ENCODE results near the gene PRKCQ.

The PRKCQ gene

GRCh38 chr10:6569259-6569658 lies 10.8 kb downstream of the PRKCQ start:
- Histone ChIP-seq H3K27ac (ENCODE audit: low read length) (no peak overlapping the region), H3K9me2 (replicated peaks; ENCODE audit: insufficient read depth, low read length) (no peaks in the 10 kb centered on the region), H3F3A (ENCODE audit: insufficient read depth, low read length) (no peaks in the 10 kb centered on the region), H3K79me2 (ENCODE audit: low read length) (no peaks in the 10 kb centered on the region), H3K4me2 (ENCODE audit: low read depth, low read length) (no peak overlapping the region), H3K36me3 (replicated peaks; ENCODE audit: insufficient read depth, low read length) (no peaks in the 10 kb centered on the region), H3K27me3 (replicated peaks; ENCODE audit: insufficient read depth, low read length) (no peaks in the 10 kb centered on the region), H3K9ac (ENCODE audit: low read length) (no peak overlapping the region), H4K20me1 (ENCODE audit: insufficient read depth, low read length) (no peaks in the 10 kb centered on the region), H3K4me3 (ENCODE audit: low read length) (no peak overlapping the region), H2AFZ (ENCODE audit: low read length) (no peak overlapping the region), H3K9me3 (replicated peaks; ENCODE audit: insufficient read depth, low read length) (no peaks in the 10 kb centered on the region), H3K4me1 (ENCODE audit: low read length) (no peaks in the 10 kb centered on the region)
- DNase-seq = no peak
- no peak for TF ChIP-seq CTCF (IDR thresholded peaks at IDR 0.05; ENCODE audit: low read length)
- TF ChIP-seq EZH2phosphoT487 (IDR thresholded peaks at IDR 0.05; ENCODE audit: low read length) = no peak
- no peak for TF ChIP-seq EZH2 (optimal IDR thresholded peaks at IDR 0.05; ENCODE audit: low read depth, low read length)

GRCh38 chr10:6567884-6568283 lies 12.2 kb downstream of the PRKCQ start:
- no peaks in the 10 kb centered on the region for H3K4me1 ChIP-seq (ENCODE audit: low read length)
- H3K36me3 ChIP-seq (replicated peaks; ENCODE audit: insufficient read depth, low read length) = no peaks in the 10 kb centered on the region
- H3F3A ChIP-seq (ENCODE audit: insufficient read depth, low read length) = no peaks in the 10 kb centered on the region
- no peaks in the 10 kb centered on the region for H3K79me2 ChIP-seq (ENCODE audit: low read length)
- H3K9me3 ChIP-seq (replicated peaks; ENCODE audit: insufficient read depth, low read length) = no peaks in the 10 kb centered on the region
- no peaks in the 10 kb centered on the region for H4K20me1 ChIP-seq (ENCODE audit: insufficient read depth, low read length)
- TF ChIP-seq EZH2phosphoT487 (IDR thresholded peaks at IDR 0.05; ENCODE audit: low read length) (no peak), CTCF (IDR thresholded peaks at IDR 0.05; ENCODE audit: low read length) (no peak), EZH2 (optimal IDR thresholded peaks at IDR 0.05; ENCODE audit: low read depth, low read length) (no peak)
- H3K27me3 ChIP-seq (replicated peaks; ENCODE audit: insufficient read depth, low read length) = no peaks in the 10 kb centered on the region
- DNase-seq = no peak
- no peak overlapping the region for H3K9ac ChIP-seq (ENCODE audit: low read length)
- H3K27ac ChIP-seq (ENCODE audit: low read length) = no peak overlapping the region
- no peaks in the 10 kb centered on the region for H3K9me2 ChIP-seq (replicated peaks; ENCODE audit: insufficient read depth, low read length)
- H2AFZ ChIP-seq (ENCODE audit: low read length) = no peak overlapping the region
- H3K4me2 ChIP-seq (ENCODE audit: low read depth, low read length) = no peak overlapping the region
- H3K4me3 ChIP-seq (ENCODE audit: low read length) = no peak overlapping the region

GRCh38 chr10:6567203-6567703 lies 12.8 kb downstream of the PRKCQ start:
- no peak for TF ChIP-seq CTCF (IDR thresholded peaks at IDR 0.05; ENCODE audit: low read length)
- TF ChIP-seq EZH2phosphoT487 (IDR thresholded peaks at IDR 0.05; ENCODE audit: low read length) = no peak
- TF ChIP-seq EZH2 (optimal IDR thresholded peaks at IDR 0.05; ENCODE audit: low read depth, low read length) = no peak
- H4K20me1 ChIP-seq (ENCODE audit: insufficient read depth, low read length) = no peaks in the 10 kb centered on the region
- H3F3A ChIP-seq (ENCODE audit: insufficient read depth, low read length) = no peaks in the 10 kb centered on the region
- no peaks in the 10 kb centered on the region for H3K9me2 ChIP-seq (replicated peaks; ENCODE audit: insufficient read depth, low read length)
- H3K36me3 ChIP-seq (replicated peaks; ENCODE audit: insufficient read depth, low read length) = no peaks in the 10 kb centered on the region
- H3K27ac ChIP-seq (ENCODE audit: low read length) = no peak overlapping the region
- no peaks in the 10 kb centered on the region for H3K27me3 ChIP-seq (replicated peaks; ENCODE audit: insufficient read depth, low read length)
- no peaks in the 10 kb centered on the region for H3K4me1 ChIP-seq (ENCODE audit: low read length)
- no peaks in the 10 kb centered on the region for H3K9me3 ChIP-seq (replicated peaks; ENCODE audit: insufficient read depth, low read length)
- H2AFZ ChIP-seq (ENCODE audit: low read length) = no peak overlapping the region
- no peak for DNase-seq
- H3K9ac ChIP-seq (ENCODE audit: low read length) = no peak overlapping the region
- H3K79me2 ChIP-seq (ENCODE audit: low read length) = no peaks in the 10 kb centered on the region
- H3K4me2 ChIP-seq (ENCODE audit: low read depth, low read length) = no peak overlapping the region
- H3K4me3 ChIP-seq (ENCODE audit: low read length) = no peak overlapping the region

Data from MM.1S (cell line).